ENCODE data around the gene AKT3. TPM values are rescaled to one million over a fixed set of nuclear protein-coding genes. Genes with fewer than 3 reads are reported as not detected.
"Not testable (repeated sequence)": the region's sequence is repeated elsewhere in the genome, so short reads cannot be mapped to it uniquely, and the experiment has no call there.

AKT3 gene
- total RNA-seq, 5 donors from 2014 or later (not counting 1 experiment from before 2014, with no cell fraction given), result 94.5 to 124 (median 112) TPM

DNA sequence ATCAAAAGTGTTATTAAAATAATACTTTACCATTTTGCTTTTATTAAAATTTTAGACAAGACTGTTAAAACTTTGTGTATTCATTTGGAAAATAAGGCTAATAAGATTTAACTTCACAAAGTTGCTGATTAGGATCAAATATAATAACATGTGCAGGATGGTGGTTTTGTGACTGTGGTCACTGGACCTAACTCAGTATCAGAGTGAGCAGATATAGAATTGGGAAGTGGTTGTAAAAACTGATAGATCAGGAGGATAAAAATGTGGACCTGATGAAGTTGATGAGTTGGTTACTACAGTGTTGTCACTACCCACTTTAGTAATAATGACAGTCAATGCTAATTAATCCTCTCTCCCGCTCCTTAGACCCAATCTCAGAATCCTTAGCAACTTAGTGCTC, 186.4 kb downstream of the AKT3 start:
- no peak for ATAC-seq (replicated peaks in 1 of 4)
- Histone ChIP-seq H3K9me3 (no peaks in the 10 kb centered on the region), H3K27me3 (replicated peaks in 1 of 2; ENCODE audit: control insufficient read depth in 2 of 2, extremely low read depth in 1 of 2, insufficient read depth in 2 of 2, low read length in 1 of 2) (no peaks in the 10 kb centered on the region), H3K36me3 (ENCODE audit: control insufficient read depth in 2 of 2, extremely low read depth in 1 of 2, insufficient read depth in 1 of 2, low read length in 1 of 2) (peaks cover 0 to 10% of the 10 kb centered on the region in 2 donors), H3K4me1 (ENCODE audit: control insufficient read depth in 1 of 2, extremely low read depth in 1 of 2, insufficient read depth in 2 of 2, low read length in 2 of 2) (no peaks in the 10 kb centered on the region), H3K4me3 (ENCODE audit: control insufficient read depth in 1 of 2, extremely low read depth in 1 of 2, low read length in 1 of 2) (no peak overlapping the region), H3K27ac (ENCODE audit: low read length) (no peak overlapping the region)
- WGBS (ENCODE audit: insufficient coverage), result no CpG with 5 or more reads among the region's 1 CpG
- H3K4me1 Mint-ChIP-seq, result peaks cover 5 to 20% (median 13%) of the 10 kb centered on the region in 3 donors
- CTCF ChIA-PET, result no interaction called here
- H3K36me3 Mint-ChIP-seq, result peaks cover 58% of the 10 kb centered on the region
- H3K27me3 Mint-ChIP-seq, result no peaks in the 10 kb centered on the region
- POLR2A ChIA-PET, result no interaction called here
- H3K9me3 Mint-ChIP-seq, result peaks cover 0 to 4% (median 4%) of the 10 kb centered on the region in 3 donors
- no peak for DNase-seq
- H3K27ac Mint-ChIP-seq, result no peak overlapping the region
- H3K4me3 Mint-ChIP-seq, result no peak overlapping the region

DNA sequence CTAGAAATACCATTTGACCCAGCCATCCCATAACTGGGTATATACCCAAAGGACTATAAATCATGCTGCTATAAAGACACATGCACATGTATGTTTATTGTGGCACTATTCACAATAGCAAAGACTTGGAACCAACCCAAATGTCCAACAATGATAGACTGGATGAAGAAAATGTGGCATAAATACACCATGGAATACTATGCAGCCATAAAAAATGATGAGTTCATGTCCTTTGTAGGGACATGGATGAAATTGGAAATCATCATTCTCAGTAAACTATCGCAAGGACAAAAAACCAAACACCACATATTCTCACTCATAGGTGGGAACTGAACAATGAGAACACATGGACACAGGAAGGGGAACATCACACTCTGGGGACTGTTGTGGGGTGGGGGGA, 187.9 kb downstream of the AKT3 start:
- ATAC-seq (replicated peaks in 1 of 4); DNase-seq; H3K9me3 Mint-ChIP-seq; POLR2A ChIA-PET; H3K4me3 Mint-ChIP-seq; H3K9me3 ChIP-seq; H3K27me3 Mint-ChIP-seq; H3K4me1 ChIP-seq (ENCODE audit: control insufficient read depth in 1 of 2, extremely low read depth in 1 of 2, insufficient read depth in 2 of 2, low read length in 2 of 2); H3K4me3 ChIP-seq (ENCODE audit: control insufficient read depth in 1 of 2, extremely low read depth in 1 of 2, low read length in 1 of 2); H3K27ac ChIP-seq (ENCODE audit: low read length); H3K27me3 ChIP-seq (replicated peaks in 1 of 2; ENCODE audit: control insufficient read depth in 2 of 2, extremely low read depth in 1 of 2, insufficient read depth in 2 of 2, low read length in 1 of 2); H3K27ac Mint-ChIP-seq; CTCF ChIA-PET; H3K4me1 Mint-ChIP-seq: not testable (repeated sequence)
- peaks cover 55% of the 10 kb centered on the region for H3K36me3 Mint-ChIP-seq
- H3K36me3 ChIP-seq (ENCODE audit: control insufficient read depth in 2 of 2, extremely low read depth in 1 of 2, insufficient read depth in 1 of 2, low read length in 1 of 2), result peaks cover 0 to 10% of the 10 kb centered on the region in 2 donors
- no CpG with 5 or more reads among the region's 1 CpG for WGBS (ENCODE audit: insufficient coverage)

DNA sequence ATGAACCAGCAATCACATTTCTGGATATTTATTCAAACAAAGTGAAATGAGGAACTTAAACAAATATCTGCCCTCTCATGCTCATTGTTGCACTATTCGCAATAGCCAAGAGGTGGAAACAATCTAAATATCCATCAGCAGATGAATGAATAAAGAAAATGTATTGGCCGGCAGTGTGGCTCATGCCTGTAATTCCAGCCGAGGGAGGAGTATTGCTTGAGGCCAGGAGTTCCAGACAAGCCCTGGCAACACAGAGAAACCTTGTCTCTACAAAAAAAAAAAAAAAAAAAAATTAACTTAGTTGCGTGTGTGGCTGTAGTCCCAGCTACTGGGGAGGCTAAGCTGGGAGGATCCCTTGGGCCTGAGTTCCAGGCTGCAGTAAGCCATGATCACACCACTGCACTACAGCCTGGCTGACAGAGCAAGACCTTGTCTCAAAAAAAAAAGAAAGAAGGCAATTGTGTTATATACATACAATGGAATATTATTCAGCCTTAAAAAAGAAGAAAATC, 191.4 kb downstream of the AKT3 start:
- Histone ChIP-seq H3K36me3 (ENCODE audit: control insufficient read depth in 2 of 2, extremely low read depth in 1 of 2, insufficient read depth in 1 of 2, low read length in 1 of 2) (peaks cover 7 to 8% of the 10 kb centered on the region in 2 donors), H3K4me3 (ENCODE audit: control insufficient read depth in 1 of 2, extremely low read depth in 1 of 2, low read length in 1 of 2) (no peak overlapping the region), H3K4me1 (ENCODE audit: control insufficient read depth in 1 of 2, extremely low read depth in 1 of 2, insufficient read depth in 2 of 2, low read length in 2 of 2) (no peaks in the 10 kb centered on the region), H3K9me3 (no peaks in the 10 kb centered on the region), H3K27ac (ENCODE audit: low read length) (no peak overlapping the region), H3K27me3 (replicated peaks in 1 of 2; ENCODE audit: control insufficient read depth in 2 of 2, extremely low read depth in 1 of 2, insufficient read depth in 2 of 2, low read length in 1 of 2) (no peaks in the 10 kb centered on the region)
- no peaks in the 10 kb centered on the region for H3K27me3 Mint-ChIP-seq
- peaks cover 0 to 6% (median 0%) of the 10 kb centered on the region in 3 donors for H3K9me3 Mint-ChIP-seq
- H3K36me3 Mint-ChIP-seq, result peaks cover 45% of the 10 kb centered on the region
- CTCF ChIA-PET, result no interaction called here
- peaks cover 2 to 8% (median 3%) of the 10 kb centered on the region in 3 donors for H3K4me1 Mint-ChIP-seq
- WGBS (ENCODE audit: insufficient coverage), result no CpG with 5 or more reads among the region's 4 CpGs
- ATAC-seq (replicated peaks in 1 of 4), result no peak
- POLR2A ChIA-PET, result no interaction called here
- DNase-seq, result no peak
- no peak overlapping the region for H3K27ac Mint-ChIP-seq
- H3K4me3 Mint-ChIP-seq, result no peak overlapping the region

DNA sequence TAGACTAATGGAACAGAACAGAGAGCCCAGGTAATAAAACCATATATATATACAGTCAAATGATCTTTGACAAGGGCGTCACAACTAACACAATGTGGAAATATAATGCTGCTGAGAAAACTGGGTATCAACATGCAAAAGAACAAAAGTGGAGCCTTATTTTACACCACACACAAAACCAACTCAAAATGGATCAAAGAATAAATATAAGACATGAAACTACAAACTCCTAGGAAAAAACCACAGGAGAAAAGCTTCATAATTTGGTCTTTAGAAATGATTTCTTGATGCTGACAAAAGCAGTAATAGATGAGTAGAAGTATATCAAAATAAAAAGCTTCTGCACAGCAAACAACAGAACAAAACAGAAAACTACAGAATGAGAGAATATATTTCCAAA, 192.2 kb downstream of the AKT3 start:
- Mint-ChIP-seq H3K9me3 (peaks cover 0 to 5% (median 0%) of the 10 kb centered on the region in 3 donors), H3K36me3 (peaks cover 44% of the 10 kb centered on the region), H3K27ac (no peak overlapping the region), H3K4me1 (peaks cover 3 to 10% (median 5%) of the 10 kb centered on the region in 3 donors), H3K27me3 (no peaks in the 10 kb centered on the region), H3K4me3 (no peak overlapping the region)
- no peak overlapping the region for H3K27ac ChIP-seq (ENCODE audit: low read length)
- H3K4me3 ChIP-seq (ENCODE audit: control insufficient read depth in 1 of 2, extremely low read depth in 1 of 2, low read length in 1 of 2), result no peak overlapping the region
- ChIA-PET POLR2A (interaction anchor here in 1 of 2 donors (0.6 kb wide), 1 partner anchor 1659 kb away, joined by 3 read pairs; the partner anchor contains the start of gene MAP1LC3C), CTCF (no interaction called here)
- no peaks in the 10 kb centered on the region for H3K9me3 ChIP-seq
- ATAC-seq (replicated peaks in 1 of 4), result no peak
- no peaks in the 10 kb centered on the region for H3K27me3 ChIP-seq (replicated peaks in 1 of 2; ENCODE audit: control insufficient read depth in 2 of 2, extremely low read depth in 1 of 2, insufficient read depth in 2 of 2, low read length in 1 of 2)
- no peak for DNase-seq
- WGBS (ENCODE audit: insufficient coverage), result no CpG with 5 or more reads among the region's 1 CpG
- no peaks in the 10 kb centered on the region for H3K4me1 ChIP-seq (ENCODE audit: control insufficient read depth in 1 of 2, extremely low read depth in 1 of 2, insufficient read depth in 2 of 2, low read length in 2 of 2)
- peaks cover 4 to 7% of the 10 kb centered on the region in 2 donors for H3K36me3 ChIP-seq (ENCODE audit: control insufficient read depth in 2 of 2, extremely low read depth in 1 of 2, insufficient read depth in 1 of 2, low read length in 1 of 2)

DNA sequence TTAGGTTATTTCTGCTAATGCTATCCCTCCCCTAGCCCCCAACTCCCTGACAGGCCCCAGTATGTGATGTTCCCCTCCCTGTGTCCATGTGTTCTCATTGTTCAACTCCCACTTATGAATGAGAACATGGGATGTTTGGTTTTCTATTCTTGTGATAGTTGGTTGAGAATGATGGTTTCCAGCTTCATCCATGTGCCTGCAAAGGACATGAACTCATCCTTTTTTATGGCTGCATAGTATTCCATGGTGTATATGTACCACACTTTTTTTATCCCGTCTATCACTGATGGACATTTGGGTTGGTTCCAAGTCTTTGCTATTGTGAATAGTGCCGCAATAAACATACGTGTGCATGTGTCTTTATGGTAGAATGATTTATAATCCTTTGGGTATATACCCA, 200.5 kb downstream of the AKT3 start:
- H3K4me3 Mint-ChIP-seq; POLR2A ChIA-PET; ATAC-seq (replicated peaks in 1 of 4); H3K27ac Mint-ChIP-seq; CTCF ChIA-PET; H3K27ac ChIP-seq (ENCODE audit: low read length); H3K4me3 ChIP-seq (ENCODE audit: control insufficient read depth in 1 of 2, extremely low read depth in 1 of 2, low read length in 1 of 2); H3K27me3 Mint-ChIP-seq; H3K4me1 ChIP-seq (ENCODE audit: control insufficient read depth in 1 of 2, extremely low read depth in 1 of 2, insufficient read depth in 2 of 2, low read length in 2 of 2); H3K27me3 ChIP-seq (replicated peaks in 1 of 2; ENCODE audit: control insufficient read depth in 2 of 2, extremely low read depth in 1 of 2, insufficient read depth in 2 of 2, low read length in 1 of 2); DNase-seq; H3K4me1 Mint-ChIP-seq; H3K9me3 ChIP-seq; H3K36me3 ChIP-seq (ENCODE audit: control insufficient read depth in 2 of 2, extremely low read depth in 1 of 2, insufficient read depth in 1 of 2, low read length in 1 of 2): not testable (repeated sequence)
- peaks cover 6 to 25% (median 8%) of the 10 kb centered on the region in 3 donors for H3K9me3 Mint-ChIP-seq
- WGBS (ENCODE audit: insufficient coverage), result no CpG with 5 or more reads among the region's 3 CpGs
- H3K36me3 Mint-ChIP-seq, result peaks cover 66% of the 10 kb centered on the region

DNA sequence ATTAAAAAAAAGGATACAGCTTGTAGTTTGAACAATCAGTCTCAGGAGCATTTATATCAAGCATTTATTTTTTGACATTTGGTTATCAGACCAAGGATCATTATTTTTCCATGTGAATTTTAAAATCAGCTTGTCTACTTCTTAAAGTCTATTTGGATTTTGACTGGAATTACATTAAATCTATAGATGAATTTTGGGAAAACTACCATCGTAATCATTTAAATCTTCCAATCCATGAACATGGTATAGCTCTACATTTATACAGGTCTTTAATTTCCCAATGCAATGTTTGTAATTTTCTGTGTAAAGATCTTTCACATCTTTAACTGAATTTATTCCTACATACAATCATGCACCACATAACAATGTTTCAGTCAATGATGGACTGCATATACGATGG, 203.2 kb downstream of the AKT3 start:
- H3K27ac Mint-ChIP-seq, result no peak overlapping the region
- CTCF ChIA-PET, result no interaction called here
- H3K36me3 Mint-ChIP-seq, result peaks cover 63% of the 10 kb centered on the region

DNA sequence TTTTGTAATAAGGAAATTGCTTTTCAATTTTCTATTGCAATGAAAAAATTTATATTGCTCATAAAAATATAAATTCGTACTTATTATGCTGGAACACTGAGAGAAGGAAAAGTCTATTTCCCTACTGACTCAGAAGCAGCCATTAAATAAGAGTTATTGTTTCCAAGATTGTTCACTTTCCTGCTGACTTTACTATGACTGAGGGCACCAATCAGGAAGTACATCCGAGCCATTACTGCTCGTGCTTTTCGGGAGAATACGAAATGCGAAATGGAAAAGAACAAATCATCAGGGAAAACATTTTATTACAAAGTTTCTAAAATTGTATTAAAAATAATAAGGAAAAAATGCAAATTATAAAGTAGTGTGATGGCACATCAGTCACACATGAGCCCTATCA, 204.8 kb downstream of the AKT3 start:
- Histone ChIP-seq H3K36me3 (ENCODE audit: control insufficient read depth in 2 of 2, extremely low read depth in 1 of 2, insufficient read depth in 1 of 2, low read length in 1 of 2) (peaks cover 0 to 9% of the 10 kb centered on the region in 2 donors), H3K27ac (ENCODE audit: low read length) (no peak overlapping the region), H3K9me3 (no peaks in the 10 kb centered on the region), H3K4me1 (ENCODE audit: control insufficient read depth in 1 of 2, extremely low read depth in 1 of 2, insufficient read depth in 2 of 2, low read length in 2 of 2) (no peaks in the 10 kb centered on the region), H3K27me3 (replicated peaks in 1 of 2; ENCODE audit: control insufficient read depth in 2 of 2, extremely low read depth in 1 of 2, insufficient read depth in 2 of 2, low read length in 1 of 2) (no peaks in the 10 kb centered on the region), H3K4me3 (ENCODE audit: control insufficient read depth in 1 of 2, extremely low read depth in 1 of 2, low read length in 1 of 2) (no peak overlapping the region)
- DNase-seq, result no peak
- WGBS (ENCODE audit: insufficient coverage), result no CpG with 5 or more reads among the region's 6 CpGs
- Mint-ChIP-seq H3K36me3 (peaks cover 58% of the 10 kb centered on the region), H3K27ac (no peak overlapping the region), H3K4me1 (peaks cover 0 to 3% (median 0%) of the 10 kb centered on the region in 3 donors), H3K9me3 (peaks cover 0 to 6% (median 3%) of the 10 kb centered on the region in 3 donors), H3K27me3 (no peaks in the 10 kb centered on the region), H3K4me3 (no peak overlapping the region)
- ATAC-seq (replicated peaks in 1 of 4), result no peak
- ChIA-PET CTCF (no interaction called here), POLR2A (interaction anchor here in 1 of 2 donors (0.6 kb wide), 1 partner anchor 789 kb away, joined by 3 read pairs; no protein-coding TSS in a partner anchor)

More for the DNA sequence above, 203.2 kb downstream of the AKT3 start:
- Histone ChIP-seq H3K27ac (ENCODE audit: low read length) (no peak overlapping the region), H3K36me3 (ENCODE audit: control insufficient read depth in 2 of 2, extremely low read depth in 1 of 2, insufficient read depth in 1 of 2, low read length in 1 of 2) (peaks cover 0 to 9% of the 10 kb centered on the region in 2 donors), H3K27me3 (replicated peaks in 1 of 2; ENCODE audit: control insufficient read depth in 2 of 2, extremely low read depth in 1 of 2, insufficient read depth in 2 of 2, low read length in 1 of 2) (no peaks in the 10 kb centered on the region), H3K9me3 (no peaks in the 10 kb centered on the region), H3K4me3 (ENCODE audit: control insufficient read depth in 1 of 2, extremely low read depth in 1 of 2, low read length in 1 of 2) (no peak overlapping the region), H3K4me1 (ENCODE audit: control insufficient read depth in 1 of 2, extremely low read depth in 1 of 2, insufficient read depth in 2 of 2, low read length in 2 of 2) (no peaks in the 10 kb centered on the region)
- POLR2A ChIA-PET, result no interaction called here
- Mint-ChIP-seq H3K4me3 (no peak overlapping the region), H3K27me3 (no peaks in the 10 kb centered on the region), H3K9me3 (peaks cover 4 to 16% (median 6%) of the 10 kb centered on the region in 3 donors), H3K4me1 (no peaks in the 10 kb centered on the region)
- ATAC-seq (replicated peaks in 1 of 4) (no peak), DNase-seq (no peak)
- no CpG with 5 or more reads among the region's 2 CpGs for WGBS (ENCODE audit: insufficient coverage)

Measured in T-cell (primary cell).